SJSA1 (cell line): Measurements from ENCODE around the gene ELP4. TPM values are rescaled to one million over a fixed set of nuclear protein-coding genes. Genes with fewer than 3 reads are reported as not detected.

ENCODE experiments used
- DNase-seq, 2 experiments: peaks; one replicate each; pipeline ENCODE4 v3.0.0-alpha.2; 2015 to 2020; ENCODE audit warnings: low spot score in 2 of 2, low read depth in 1 of 2
- H3K27ac ChIP-seq: fragments of 250-450 bp; sonication (Bioruptor Pico); 2 replicates; pipeline ENCODE4 v1.5.1; 2020; ENCODE audit warnings: mild to moderate bottlenecking, moderate library complexity
- H3K27me3 ChIP-seq: fragments of 250-450 bp; sonication (Bioruptor Pico); replicated peaks from 2 replicates; pipeline ENCODE4 v1.5.1; 2020; ENCODE audit warnings: mild to moderate bottlenecking, moderate library complexity
- H3K36me3 ChIP-seq: fragments of 250-450 bp; sonication (Bioruptor Pico); 2 replicates; pipeline ENCODE4 v1.5.1; 2020; ENCODE audit warnings: mild to moderate bottlenecking
- H3K4me1 ChIP-seq: fragments of 250-450 bp; sonication (Bioruptor Pico); replicated peaks from 2 replicates; pipeline ENCODE4 v1.6.1; 2021; ENCODE audit warnings: mild to moderate bottlenecking
- H3K4me3 ChIP-seq: fragments of 250-450 bp; sonication (Bioruptor Pico); 2 replicates; pipeline ENCODE4 v1.5.1; 2020; ENCODE audit warnings: mild to moderate bottlenecking
- H3K9me3 ChIP-seq: fragments of 250-450 bp; sonication (Bioruptor Pico); replicated peaks from 2 replicates; pipeline ENCODE4 v1.5.1; 2020; ENCODE audit warnings: mild to moderate bottlenecking
- total RNA-seq: library from RNA; depleted of rRNA; stranded (reverse); fragments of >200 nt; shearing (Covaris generic); gene quantifications from 2 replicates; pipeline ENCODE4 v1.2.3, GENCODE V29; 2014

Gene ELP4
- total RNA-seq, 1 experiment from 2014 or later: 33.8 TPM

GRCh38 chr11:31817054-31817620 lies 307.6 kb downstream of the ELP4 start:
- no peak overlapping the region for H3K4me3 ChIP-seq
- H3K27me3 ChIP-seq: peaks cover 27% of the 10 kb centered on the region
- no peak overlapping the region for H3K27ac ChIP-seq
- peaks cover 4% of the 10 kb centered on the region; the same call in 1 of the 2 replicates for H3K4me1 ChIP-seq
- DNase-seq: no peak
- H3K36me3 ChIP-seq: no peaks in the 10 kb centered on the region
- no peaks in the 10 kb centered on the region for H3K9me3 ChIP-seq

GRCh38 chr11:31817621-31818424 lies 308.3 kb downstream of the ELP4 start:
- DNase-seq: no peak
- Histone ChIP-seq H3K4me3 (no peak overlapping the region), H3K27me3 (peaks cover 27% of the 10 kb centered on the region)

GRCh38 chr11:31818425-31818755 lies 308.8 kb downstream of the ELP4 start:
- Histone ChIP-seq H3K27ac (no peak overlapping the region), H3K27me3 (peaks cover 27% of the 10 kb centered on the region), H3K4me3 (no peak overlapping the region), H3K36me3 (no peaks in the 10 kb centered on the region), H3K4me1 (peaks cover 4% of the 10 kb centered on the region; the same call in 1 of the 2 replicates), H3K9me3 (no peaks in the 10 kb centered on the region)
- DNase-seq: no peak

More at GRCh38 chr11:31817621-31818424, 308.3 kb downstream of the ELP4 start:
- H3K4me1 ChIP-seq: peaks cover 4% of the 10 kb centered on the region; the same call in 1 of the 2 replicates
- H3K36me3 ChIP-seq: no peaks in the 10 kb centered on the region
- no peaks in the 10 kb centered on the region for H3K9me3 ChIP-seq
- no peak overlapping the region for H3K27ac ChIP-seq

- Histone ChIP-seq H3K36me3 (no peaks in the 10 kb centered on the region), H3K4me3 (no peak overlapping the region), H3K9me3 (no peaks in the 10 kb centered on the region), H3K27me3 (peaks cover 27% of the 10 kb centered on the region), H3K4me1 (peaks cover 4% of the 10 kb centered on the region; the same call in 1 of the 2 replicates), H3K27ac (no peak overlapping the region)
- no peak for DNase-seq
Measured at GRCh38 chr11:31818874-31819331, 309.3 kb downstream of the ELP4 start.

DNA sequence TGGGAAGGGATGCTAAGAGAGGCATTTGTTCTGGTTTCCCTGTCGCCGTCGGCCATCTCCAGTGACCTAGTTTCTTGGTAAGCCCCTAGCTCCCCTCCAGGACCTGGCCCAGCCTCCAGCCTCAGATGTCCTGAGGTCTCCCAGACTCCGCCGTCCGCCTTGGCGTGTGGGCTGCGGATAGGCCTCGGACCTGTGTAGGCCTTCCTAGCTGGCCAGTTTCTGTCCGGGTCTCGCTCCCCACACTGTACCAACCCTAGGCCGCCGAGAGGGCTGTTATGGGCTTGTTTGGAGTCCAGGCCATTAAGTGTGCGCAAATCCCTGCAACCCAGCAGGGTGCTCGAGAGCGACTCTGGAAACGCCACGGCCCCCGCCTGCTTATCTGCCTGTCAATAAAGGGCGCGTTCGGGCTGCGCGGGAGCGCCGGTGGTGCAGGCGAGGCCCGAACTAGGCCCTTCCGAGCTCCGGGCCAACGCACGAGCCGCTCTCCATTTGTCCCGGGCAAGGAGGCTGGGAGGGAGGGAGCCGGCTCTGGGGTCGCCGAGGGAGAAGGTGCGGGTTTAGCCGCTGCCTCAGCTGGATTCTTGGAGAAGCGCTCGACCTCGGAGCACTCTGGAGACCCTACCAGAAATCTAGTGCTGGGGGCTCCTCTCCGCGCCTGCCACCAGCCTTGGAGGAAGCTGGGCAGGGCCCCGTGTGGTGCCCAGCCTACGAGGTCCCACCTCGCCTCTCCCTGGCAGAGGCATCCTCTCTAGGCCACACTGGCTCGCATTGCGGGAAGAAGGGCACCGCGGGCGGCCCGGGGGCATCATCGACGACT lies 310.3 kb downstream of the ELP4 start:
- H3K4me3 ChIP-seq: no peak overlapping the region
- DNase-seq: no peak
- peaks cover 27% of the 10 kb centered on the region for H3K27me3 ChIP-seq
- H3K27ac ChIP-seq: no peak overlapping the region
- peaks cover 4% of the 10 kb centered on the region; the same call in 1 of the 2 replicates for H3K4me1 ChIP-seq
- no peaks in the 10 kb centered on the region for H3K9me3 ChIP-seq
- no peaks in the 10 kb centered on the region for H3K36me3 ChIP-seq

DNA sequence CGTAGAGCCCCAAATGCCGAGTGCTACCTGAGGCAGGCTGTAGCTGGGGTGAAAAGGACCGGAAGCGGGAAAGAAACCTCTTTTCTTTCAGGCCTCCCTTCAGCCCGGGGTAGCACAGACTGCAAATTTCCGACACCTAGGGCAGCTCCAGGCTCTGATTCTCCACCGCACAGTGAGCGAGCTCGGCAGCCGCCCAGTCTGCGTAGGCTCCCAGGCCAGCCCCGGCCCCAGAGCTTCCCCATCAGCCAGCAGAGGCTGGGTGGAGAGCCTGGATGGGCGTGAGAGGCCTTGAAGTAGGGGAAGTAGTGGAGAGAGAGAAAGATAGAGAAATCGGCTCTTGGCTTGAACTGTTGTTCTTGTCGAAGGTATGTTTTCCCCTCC lies 310.9 kb downstream of the ELP4 start:
- no peak for DNase-seq
- no peak overlapping the region for H3K27ac ChIP-seq
- H3K27me3 ChIP-seq: peaks cover 23% of the 10 kb centered on the region
- H3K4me1 ChIP-seq: peaks cover 4% of the 10 kb centered on the region; the same call in 1 of the 2 replicates
- no peaks in the 10 kb centered on the region for H3K9me3 ChIP-seq
- H3K4me3 ChIP-seq: no peak overlapping the region
- H3K36me3 ChIP-seq: no peaks in the 10 kb centered on the region

- Histone ChIP-seq H3K4me1 (peaks cover 3% of the 10 kb centered on the region; the same call in 1 of the 2 replicates), H3K4me3 (no peak overlapping the region), H3K36me3 (no peaks in the 10 kb centered on the region), H3K27ac (no peak overlapping the region), H3K27me3 (peaks cover 14% of the 10 kb centered on the region), H3K9me3 (no peaks in the 10 kb centered on the region)
- DNase-seq: no peak
Measured at GRCh38 chr11:31821235-31821764, 311.7 kb downstream of the ELP4 start.

DNA sequence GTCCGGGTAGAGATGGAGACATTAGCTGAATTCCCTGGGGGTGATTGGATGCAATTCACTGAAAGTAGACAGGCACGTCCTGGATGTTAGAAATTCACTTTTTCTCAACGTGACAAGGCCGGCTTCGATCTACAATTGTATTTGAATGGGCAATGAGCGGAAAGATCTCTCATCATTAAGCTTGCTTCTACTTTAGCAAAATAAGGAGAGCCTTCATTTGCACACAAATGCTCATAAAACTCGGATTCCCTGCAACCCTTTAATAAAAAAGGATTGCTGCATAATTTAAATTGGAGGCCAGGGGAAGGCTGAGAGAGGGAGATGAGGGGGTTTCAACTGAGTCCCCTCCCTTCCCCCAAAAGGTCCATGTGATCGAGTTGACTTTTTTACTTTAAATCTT lies 312.2 kb downstream of the ELP4 start:
- Histone ChIP-seq H3K4me3 (no peak overlapping the region), H3K4me1 (0 out of 2 replicates have a peak, but pooled peaks cover under 1% of the 10 kb centered on the region), H3K9me3 (no peaks in the 10 kb centered on the region), H3K36me3 (no peaks in the 10 kb centered on the region), H3K27me3 (peaks cover 9% of the 10 kb centered on the region), H3K27ac (no peak overlapping the region)
- no peak for DNase-seq

DNA sequence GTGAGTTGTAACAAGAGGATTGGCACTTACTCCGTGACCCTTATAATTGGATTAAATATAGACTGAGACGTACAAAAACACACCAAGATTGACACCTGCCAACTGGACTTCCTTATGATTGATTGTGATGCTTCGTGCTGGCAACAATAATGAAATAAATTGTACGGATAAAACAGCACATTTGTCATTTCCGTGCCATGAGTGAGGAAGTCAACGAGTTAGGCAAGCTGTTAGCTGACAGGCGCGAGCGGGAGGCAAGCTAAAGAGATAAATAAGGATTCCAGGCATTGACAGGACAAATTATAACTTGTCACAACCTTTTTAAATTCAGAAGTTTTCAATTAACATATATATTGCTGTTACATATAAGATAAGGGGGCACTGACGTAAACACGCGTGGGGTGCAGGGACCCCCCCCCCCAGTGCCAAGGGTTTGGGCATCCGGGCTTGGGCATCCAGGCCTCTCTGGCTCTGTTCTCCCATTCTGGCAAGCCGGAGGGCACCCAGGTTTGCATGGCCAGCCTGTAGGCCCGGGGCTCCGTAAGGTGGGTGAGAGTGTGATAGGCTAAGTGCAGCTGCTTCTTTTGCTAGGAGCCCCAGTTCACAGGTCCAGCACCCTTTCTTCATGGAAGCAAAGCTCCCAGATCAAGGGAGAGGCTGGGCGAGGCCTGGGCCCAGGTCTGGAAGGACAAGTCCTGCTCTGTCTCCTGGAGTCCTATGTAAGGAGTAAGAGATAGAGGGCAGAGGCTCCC lies 312.8 kb downstream of the ELP4 start:
- no peak for DNase-seq
- peaks cover 3% of the 10 kb centered on the region; the same call in 1 of the 2 replicates for H3K4me1 ChIP-seq
- H3K27ac ChIP-seq: no peak overlapping the region
- H3K4me3 ChIP-seq: no peak overlapping the region
- no peaks in the 10 kb centered on the region for H3K36me3 ChIP-seq
- no peaks in the 10 kb centered on the region for H3K9me3 ChIP-seq
- H3K27me3 ChIP-seq: peaks cover 3% of the 10 kb centered on the region

DNA sequence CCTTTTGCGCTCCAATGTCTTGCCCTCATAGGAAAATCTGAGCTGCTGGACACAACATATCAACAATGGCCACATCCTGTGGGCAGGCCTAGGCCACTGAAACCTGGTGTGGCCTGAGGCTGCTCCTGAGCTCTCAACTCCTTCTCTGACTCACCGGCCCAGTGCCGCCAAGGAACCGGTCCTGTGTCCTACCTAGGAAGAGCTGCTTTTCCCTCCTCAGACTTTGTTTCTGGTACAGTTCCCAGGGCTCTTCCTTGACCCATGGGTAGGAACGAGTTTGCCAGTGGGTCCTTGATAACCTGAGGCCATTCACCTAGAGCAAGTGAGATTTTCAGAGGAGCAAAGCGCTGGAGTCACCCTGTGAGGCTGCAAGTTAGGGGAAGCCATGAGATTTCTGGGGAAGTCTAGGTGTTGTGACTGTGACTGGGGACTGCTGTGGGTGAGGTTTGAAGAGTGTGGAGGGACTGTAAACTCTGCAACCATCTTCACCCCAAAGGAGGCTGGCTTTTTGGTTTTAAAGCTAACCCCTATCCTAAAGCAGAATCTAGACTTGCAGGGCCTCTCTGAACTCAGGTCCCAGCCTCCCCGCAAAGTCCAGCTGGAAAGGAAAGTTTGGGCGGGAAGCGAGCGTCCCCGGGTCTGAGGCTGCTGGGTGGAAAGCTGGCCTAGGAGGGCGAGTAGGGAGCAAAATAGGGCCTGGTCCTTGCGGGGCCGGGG lies 313.5 kb downstream of the ELP4 start:
- Histone ChIP-seq H3K4me1 (peaks cover 5% of the 10 kb centered on the region; the same call in 1 of the 2 replicates), H3K9me3 (no peaks in the 10 kb centered on the region), H3K27me3 (no peaks in the 10 kb centered on the region), H3K36me3 (no peaks in the 10 kb centered on the region), H3K27ac (no peak overlapping the region), H3K4me3 (no peak overlapping the region)
- no peak for DNase-seq

GRCh38 chr11:31823644-31824331 lies 314.2 kb downstream of the ELP4 start:
- no peak for DNase-seq
- Histone ChIP-seq H3K27ac (no peak overlapping the region), H3K9me3 (no peaks in the 10 kb centered on the region), H3K4me1 (peaks cover 5% of the 10 kb centered on the region; the same call in 1 of the 2 replicates), H3K36me3 (no peaks in the 10 kb centered on the region), H3K4me3 (no peak overlapping the region), H3K27me3 (no peaks in the 10 kb centered on the region)

DNA sequence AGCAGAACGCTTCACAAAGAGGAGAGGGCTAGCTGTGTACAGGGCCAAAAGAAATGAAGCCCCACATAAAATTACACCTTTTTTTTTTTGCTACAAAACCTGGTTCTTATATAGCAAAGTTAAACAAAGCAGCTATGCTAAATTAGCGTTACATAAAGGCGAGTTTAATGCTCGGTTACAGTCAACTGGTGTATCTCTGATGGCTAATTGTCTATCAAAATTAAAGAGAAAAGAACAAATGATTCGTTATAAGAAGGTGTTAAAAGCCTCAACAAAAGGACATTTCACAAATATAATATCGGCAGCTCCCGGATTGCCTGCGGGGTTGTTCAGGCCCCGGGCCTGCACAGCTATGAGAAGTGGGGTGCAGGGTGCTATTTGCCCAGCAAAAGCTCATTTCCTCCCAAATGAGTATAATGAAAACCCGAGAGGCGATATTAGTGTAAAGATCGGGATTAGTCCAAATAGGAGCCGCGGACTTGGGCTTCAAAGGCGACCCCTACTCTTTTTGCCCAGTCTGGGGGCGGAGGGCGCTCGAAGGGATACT lies 314.8 kb downstream of the ELP4 start:
- Histone ChIP-seq H3K27ac (no peak overlapping the region), H3K4me1 (peaks cover 5% of the 10 kb centered on the region; the same call in 1 of the 2 replicates), H3K4me3 (no peak overlapping the region), H3K36me3 (no peaks in the 10 kb centered on the region), H3K27me3 (no peaks in the 10 kb centered on the region), H3K9me3 (no peaks in the 10 kb centered on the region)
- no peak for DNase-seq
